AG09309 (cell line): ENCODE data around the gene ACTN1.

Experiments used
- DNase-seq: peaks from one replicate; pipeline ENCODE4 v3.0.0-alpha.2; 2010; ENCODE audit warnings: low read depth
- H3K4me3 ChIP-seq: 2 replicates; pipeline ENCODE4 v1.5.1; 2011; ENCODE audit warnings: mild to moderate bottlenecking, low read depth, low read length, moderate library complexity; ENCODE audit not compliant: control insufficient read depth
- TF ChIP-seq, protein P1 (sequence below): IDR thresholded peaks from 2 replicates; pipeline ENCODE4 v1.5.1; 2011; ENCODE audit warnings: mild to moderate bottlenecking, low read depth, low read length, inconsistent platforms; ENCODE audit not compliant: insufficient read depth, control insufficient read depth; ENCODE audit errors: missing control alignments

Gene ACTN1

DNA sequence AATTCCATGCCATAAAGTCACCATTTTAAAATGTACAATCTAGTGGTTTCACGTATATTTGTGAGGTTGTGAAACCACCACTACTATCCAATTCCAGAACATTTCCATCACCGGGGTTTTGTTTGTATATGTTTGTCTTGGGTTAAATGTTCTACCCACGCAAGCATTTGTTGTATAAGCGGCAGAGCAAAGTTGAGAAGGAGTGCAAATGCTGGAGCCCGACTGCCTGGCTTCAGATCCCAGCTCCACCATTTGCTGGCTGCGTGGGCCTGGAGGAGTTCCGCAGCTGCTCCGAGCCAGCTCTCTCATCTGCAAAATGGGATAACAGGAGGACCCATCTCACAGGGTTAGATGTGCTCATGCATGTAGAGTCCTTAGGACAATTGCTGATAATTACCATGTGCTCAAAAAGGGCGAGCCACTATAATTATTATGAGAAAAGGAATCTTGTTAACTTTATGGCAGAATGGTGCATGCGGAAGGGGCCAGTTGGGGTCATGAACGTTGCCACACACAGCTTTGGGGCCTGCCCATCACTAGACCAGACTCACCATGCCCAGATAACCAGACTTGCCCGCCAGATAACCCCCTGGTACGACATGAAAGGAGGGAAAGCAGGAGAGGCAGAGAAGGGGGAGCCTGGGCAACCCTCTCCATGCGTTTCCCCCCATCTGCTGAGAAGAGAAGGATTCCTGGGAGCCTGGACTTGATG is 6.4 kb downstream of the ACTN1 start:
- TF ChIP-seq, protein P1, sequence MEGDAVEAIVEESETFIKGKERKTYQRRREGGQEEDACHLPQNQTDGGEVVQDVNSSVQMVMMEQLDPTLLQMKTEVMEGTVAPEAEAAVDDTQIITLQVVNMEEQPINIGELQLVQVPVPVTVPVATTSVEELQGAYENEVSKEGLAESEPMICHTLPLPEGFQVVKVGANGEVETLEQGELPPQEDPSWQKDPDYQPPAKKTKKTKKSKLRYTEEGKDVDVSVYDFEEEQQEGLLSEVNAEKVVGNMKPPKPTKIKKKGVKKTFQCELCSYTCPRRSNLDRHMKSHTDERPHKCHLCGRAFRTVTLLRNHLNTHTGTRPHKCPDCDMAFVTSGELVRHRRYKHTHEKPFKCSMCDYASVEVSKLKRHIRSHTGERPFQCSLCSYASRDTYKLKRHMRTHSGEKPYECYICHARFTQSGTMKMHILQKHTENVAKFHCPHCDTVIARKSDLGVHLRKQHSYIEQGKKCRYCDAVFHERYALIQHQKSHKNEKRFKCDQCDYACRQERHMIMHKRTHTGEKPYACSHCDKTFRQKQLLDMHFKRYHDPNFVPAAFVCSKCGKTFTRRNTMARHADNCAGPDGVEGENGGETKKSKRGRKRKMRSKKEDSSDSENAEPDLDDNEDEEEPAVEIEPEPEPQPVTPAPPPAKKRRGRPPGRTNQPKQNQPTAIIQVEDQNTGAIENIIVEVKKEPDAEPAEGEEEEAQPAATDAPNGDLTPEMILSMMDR = no peak
- H3K4me3 ChIP-seq = no peak overlapping the region

DNA sequence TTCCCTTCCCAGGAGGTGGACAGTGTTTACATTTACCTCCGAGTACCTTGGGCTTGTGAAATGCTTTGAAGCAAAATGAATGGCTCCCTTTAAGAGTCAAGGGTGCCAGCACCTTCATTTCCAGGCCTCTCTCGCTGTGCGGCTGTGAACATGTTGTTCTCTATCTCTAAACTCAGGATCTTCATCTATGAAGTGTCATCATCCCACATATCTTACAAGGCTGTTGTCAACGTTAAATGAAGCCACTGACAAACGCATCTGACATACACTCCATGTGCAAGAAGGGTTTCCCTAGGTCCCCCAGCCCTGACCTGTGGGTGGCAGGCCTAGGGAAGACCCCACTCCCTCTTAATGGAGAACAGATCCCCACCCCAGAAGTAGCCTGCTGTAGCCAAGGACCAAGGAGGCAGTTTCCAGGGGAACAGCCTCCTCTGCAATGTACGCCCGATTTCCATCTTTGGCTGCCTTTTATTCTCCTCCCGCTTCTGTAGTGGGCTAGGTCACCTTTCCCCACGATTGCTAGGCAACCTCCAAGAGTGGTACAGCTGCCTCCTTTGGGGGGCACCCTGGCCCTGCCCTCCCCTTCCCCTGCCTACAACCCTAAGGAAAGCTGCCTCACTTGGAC is 7.6 kb downstream of the ACTN1 start:
- TF ChIP-seq, protein P1 = no peak
- no peak for DNase-seq
- no peak overlapping the region for H3K4me3 ChIP-seq

More for the DNA sequence above, 6.4 kb downstream of the ACTN1 start:
- no peak for DNase-seq

GRCh38 chr14:68970736-68971135 is 8.4 kb downstream of the ACTN1 start:
- TF ChIP-seq, protein P1 = no peak
- DNase-seq = no peak
- H3K4me3 ChIP-seq = no peak overlapping the region

DNA sequence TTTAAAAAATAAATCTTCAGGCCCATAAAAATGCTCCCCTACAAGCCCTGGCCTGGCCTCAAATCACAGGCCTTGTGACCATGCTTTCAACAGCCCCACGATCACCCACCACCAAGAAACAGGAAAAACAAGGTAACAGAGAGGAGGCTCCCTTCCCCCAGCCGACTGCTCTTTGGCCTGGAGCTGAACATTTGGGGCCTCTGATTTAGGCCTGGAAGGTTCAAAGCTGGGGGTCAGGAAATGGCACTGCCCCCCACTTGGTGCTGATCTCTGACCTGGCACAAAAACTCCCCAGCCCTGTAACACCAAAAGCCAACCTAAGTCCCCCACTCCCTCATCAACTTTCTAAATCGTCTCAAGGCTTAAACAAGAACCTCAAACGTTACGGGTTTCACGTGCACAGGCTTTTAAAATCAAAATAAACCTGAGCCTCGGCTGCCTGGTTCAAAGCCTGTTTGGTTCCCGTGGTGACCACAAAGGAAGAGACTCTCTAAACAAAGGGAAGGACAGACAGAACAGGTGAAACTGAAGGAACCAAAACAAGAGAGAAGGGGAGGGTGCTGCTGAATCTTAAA is 9.0 kb downstream of the ACTN1 start:
- TF ChIP-seq, protein P1 = no peak
- no peak for DNase-seq
- H3K4me3 ChIP-seq = no peak overlapping the region

DNA sequence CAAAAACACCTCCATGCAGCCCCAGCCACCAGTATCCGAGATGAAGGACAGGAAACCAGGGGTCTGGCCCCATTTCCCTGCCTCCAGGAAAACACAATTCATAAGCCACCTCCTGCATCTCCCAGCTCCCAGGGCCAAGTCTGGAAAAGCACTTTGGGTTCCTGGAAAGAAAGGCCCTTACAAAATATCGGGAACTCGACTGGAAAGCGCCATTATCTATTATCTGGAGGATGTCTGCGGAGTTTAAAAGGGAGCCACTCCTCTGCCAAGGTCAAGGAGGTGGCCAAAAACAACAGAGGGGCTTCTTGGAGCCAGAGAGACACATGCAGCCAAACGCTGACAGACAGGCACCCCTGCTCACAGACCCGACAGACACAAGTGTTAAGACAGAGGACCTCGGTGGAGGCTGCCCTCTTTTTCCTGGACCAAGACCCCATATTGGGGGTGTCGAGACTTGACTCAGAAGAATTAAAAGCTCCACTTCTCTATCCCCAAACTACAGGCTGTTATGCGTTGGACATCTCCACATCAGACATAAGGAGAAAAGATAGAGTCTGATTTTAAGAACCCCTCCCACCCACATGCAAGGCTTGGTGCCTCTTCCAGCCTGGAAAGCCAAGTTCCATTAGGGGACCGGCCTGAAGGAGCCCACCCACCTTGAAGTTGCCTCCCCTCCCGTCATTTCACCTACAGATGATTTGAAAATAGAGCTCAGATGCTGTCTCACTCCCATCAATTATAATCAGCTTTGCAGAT is 9.6 kb downstream of the ACTN1 start:
- DNase-seq = no peak
- H3K4me3 ChIP-seq = no peak overlapping the region
- TF ChIP-seq, protein P1 = no peak

DNA sequence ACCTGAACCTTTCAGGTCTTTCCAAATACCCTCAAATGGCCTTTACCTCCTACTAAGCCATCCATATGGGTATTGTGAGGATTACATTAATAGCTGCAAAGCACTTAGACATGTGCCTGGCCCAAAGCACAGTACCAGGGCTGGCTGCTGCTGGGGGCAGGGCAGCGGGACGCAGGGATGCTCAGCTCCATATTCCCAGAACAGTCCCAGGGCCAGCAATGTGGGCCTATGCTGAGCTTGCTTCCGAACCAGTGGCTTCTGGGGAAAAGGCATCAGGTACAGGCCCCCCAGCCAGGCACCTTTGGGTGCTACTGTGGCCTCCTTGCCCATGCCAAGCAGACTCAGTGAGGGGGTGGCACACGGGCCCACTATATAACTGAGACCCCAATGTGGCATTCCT is 10.4 kb downstream of the ACTN1 start:
- H3K4me3 ChIP-seq = no peak overlapping the region
- no peak for DNase-seq
- TF ChIP-seq, protein P1 = no peak
